Upper lobe of left lung (tissue), 4 donors: ENCODE measurements around the gene LCA5L.

Experiments
- CTCF ChIP-seq, 6 experiments: fragments of 450-650 bp in 4 of 6; fragments of 200-600 bp in 2 of 6; sonication (generic) in 2 of 6; IDR thresholded peaks; one replicate each; pipeline ENCODE4 v1.5.1; 2016 to 2019; ENCODE audit warnings: antibody characterized with exemption in 6 of 6
- EP300 ChIP-seq, 4 donors: sonication (generic); formaldehyde crosslinking; IDR thresholded peaks; one replicate each; pipeline ENCODE4 v1.5.1; 2017; ENCODE audit warnings: antibody characterized with exemption in 4 of 4, control low read depth in 2 of 4
- POLR2A ChIP-seq, 4 donors: fragments of 450-650 bp; IDR thresholded peaks; one replicate each; pipeline ENCODE4 v1.5.1; 2016 to 2017; ENCODE audit warnings: antibody characterized with exemption in 4 of 4, mild to moderate bottlenecking in 2 of 4
- POLR2AphosphoS5 ChIP-seq, 2 donors: sonication (generic); formaldehyde crosslinking; IDR thresholded peaks; one replicate each; pipeline ENCODE4 v1.5.1; 2017; ENCODE audit warnings: antibody characterized with exemption in 2 of 2

- TF ChIP-seq POLR2A (IDR thresholded peaks at IDR 0.05) (no peak), CTCF (IDR thresholded peaks at IDR 0.05) (no peak), POLR2AphosphoS5 (IDR thresholded peaks at IDR 0.05) (no peak), EP300 (IDR thresholded peaks at IDR 0.05) (no peak)
These were observed 77.8 kb downstream of the LCA5L start for GRCh38 chr21:39367783-39368182.
